GM12878 (cell line): ENCODE results near the gene MAP1LC3A. TPM values are rescaled to one million over a fixed set of nuclear protein-coding genes. Genes with fewer than 3 reads are reported as not detected.

Source experiments
- ATF3 ChIP-seq: IDR thresholded peaks from 2 replicates; pipeline ENCODE4 v1.6.1; 2011; ENCODE audit warnings: low read depth, mild to moderate bottlenecking, low read length, moderate library complexity, borderline replicate concordance; ENCODE audit errors: extremely low read depth
- CEBPZ ChIP-seq: fragments of 150-350 bp; IDR thresholded peaks from 2 replicates; pipeline ENCODE4 v1.6.1; 2016; ENCODE audit warnings: low read depth, low read length
- MXI1 ChIP-seq: fragments of 150-350 bp; IDR thresholded peaks from 2 replicates; pipeline ENCODE4 v1.6.1; 2011; ENCODE audit warnings: low read depth, mild to moderate bottlenecking, inconsistent platforms, low read length, improper control_type of control experiment
- RUNX3 ChIP-seq: IDR thresholded peaks from 2 replicates; pipeline ENCODE4 v1.6.1; 2012; ENCODE audit warnings: low read length, inconsistent platforms
- SMARCA5 ChIP-seq: fragments of 450-650 bp; IDR thresholded peaks from 2 replicates; pipeline ENCODE4 v1.6.1; 2017; ENCODE audit warnings: mild to moderate bottlenecking
- ZNF687 ChIP-seq: fragments of 450-650 bp; IDR thresholded peaks from 2 replicates; pipeline ENCODE4 v1.6.1; 2017; ENCODE audit warnings: mild to moderate bottlenecking, moderate library complexity
- polyA plus RNA-seq, 11 experiments: library from polyadenylated mRNA; depleted of rRNA in 4 of 11; unstranded in 6 of 11; stranded (reverse) in 5 of 11; fragments of >200 nt; fragmentation: Nextera tagmentation in 4 of 11; fragmentation: Illumina TruSeq in 1 of 11; extraction: Ambion mirVana in 4 of 11; extraction: Trizol in 1 of 11; gene quantifications; 1 replicate in 1 of 11; 2 replicates in 10 of 11; pipeline versions ENCODE4 v1.2.1 to v1.2.3, GENCODE V29; 2011 to 2016; ENCODE audit warnings: inconsistent platforms in 2 of 11, missing spikeins in 2 of 11, low read depth in 1 of 11
- total RNA-seq, 4 experiments: library from RNA; depleted of rRNA in 3 of 4; stranded (reverse); fragments of >200 nt in 3 of 4; fragmentation: Illumina TruSeq in 1 of 4; extraction: Trizol in 1 of 4; gene quantifications; 2 replicates each; pipeline versions ENCODE4 v1.2.1 to v1.2.3, GENCODE V29; 2013 to 2021

MAP1LC3A gene
- total and polyA plus RNA-seq, 10 of the 15 experiments (the other 5 are each of a cell fraction or from before 2014, with no cell fraction given) = 0.27 to 1.2 (median 0.39) TPM; not detected in 4

GRCh38 chr20:34515484-34516246 is 42.9 kb upstream of the MAP1LC3A start (continued):
- TF ChIP-seq ZNF687 = peak; percentile 16; the same call in 1 of the 2 replicates
- TF ChIP-seq RUNX3 = peak; percentile 2; the same call in 1 of the 2 replicates
- TF ChIP-seq CEBPZ = no peak
- TF ChIP-seq SMARCA5 = no peak
- no peak for TF ChIP-seq MXI1
- no peak for TF ChIP-seq ATF3
- TF ChIP-seq, all 136 proteins: peak for 24
